GM21619 (cell line): Measurements from ENCODE around the gene GCGR.

ENCODE experiments used
- ATAC-seq: cut with Tn5 transposase; IDR thresholded peaks from one replicate; pipeline ENCODE4 v1.9.1; 2021; ENCODE audit not compliant: unreplicated experiment

GCGR gene

DNA sequence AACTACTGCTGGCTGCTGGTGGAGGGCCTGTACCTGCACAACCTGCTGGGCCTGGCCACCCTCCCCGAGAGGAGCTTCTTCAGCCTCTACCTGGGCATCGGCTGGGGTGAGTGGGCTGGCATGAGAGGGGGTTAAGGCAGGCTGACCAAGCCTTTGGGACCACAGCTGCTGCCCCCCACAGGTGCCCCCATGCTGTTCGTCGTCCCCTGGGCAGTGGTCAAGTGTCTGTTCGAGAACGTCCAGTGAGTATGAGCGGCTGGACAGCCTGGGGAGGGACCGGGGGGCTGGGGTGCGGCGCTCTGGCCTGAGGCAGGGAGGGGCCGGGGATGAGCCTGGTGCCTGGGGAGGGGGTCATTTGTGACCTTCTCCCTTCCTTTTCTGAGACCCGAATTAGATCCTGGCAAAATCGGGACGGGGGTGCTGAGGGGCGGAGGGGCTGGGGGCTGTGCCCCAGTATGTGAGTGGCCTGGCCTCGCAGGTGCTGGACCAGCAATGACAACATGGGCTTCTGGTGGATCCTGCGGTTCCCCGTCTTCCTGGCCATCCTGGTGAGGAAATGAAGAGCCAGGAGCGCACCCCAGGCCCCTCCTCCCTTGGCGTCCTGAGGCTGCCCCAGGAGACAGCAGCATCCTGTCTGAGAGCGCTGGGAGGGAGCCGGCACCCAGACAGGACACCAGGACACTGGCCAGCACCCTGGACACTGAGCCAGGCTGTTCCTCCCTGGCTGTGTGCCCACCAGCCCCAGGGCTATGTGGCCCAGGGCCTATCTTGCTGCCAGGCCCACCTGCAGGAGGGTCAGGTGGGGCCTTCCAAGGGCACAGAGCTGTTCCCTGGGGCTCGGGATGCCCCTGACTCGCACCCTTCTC, 8.0 kb downstream of the GCGR start:
- ATAC-seq, result no peak

DNA sequence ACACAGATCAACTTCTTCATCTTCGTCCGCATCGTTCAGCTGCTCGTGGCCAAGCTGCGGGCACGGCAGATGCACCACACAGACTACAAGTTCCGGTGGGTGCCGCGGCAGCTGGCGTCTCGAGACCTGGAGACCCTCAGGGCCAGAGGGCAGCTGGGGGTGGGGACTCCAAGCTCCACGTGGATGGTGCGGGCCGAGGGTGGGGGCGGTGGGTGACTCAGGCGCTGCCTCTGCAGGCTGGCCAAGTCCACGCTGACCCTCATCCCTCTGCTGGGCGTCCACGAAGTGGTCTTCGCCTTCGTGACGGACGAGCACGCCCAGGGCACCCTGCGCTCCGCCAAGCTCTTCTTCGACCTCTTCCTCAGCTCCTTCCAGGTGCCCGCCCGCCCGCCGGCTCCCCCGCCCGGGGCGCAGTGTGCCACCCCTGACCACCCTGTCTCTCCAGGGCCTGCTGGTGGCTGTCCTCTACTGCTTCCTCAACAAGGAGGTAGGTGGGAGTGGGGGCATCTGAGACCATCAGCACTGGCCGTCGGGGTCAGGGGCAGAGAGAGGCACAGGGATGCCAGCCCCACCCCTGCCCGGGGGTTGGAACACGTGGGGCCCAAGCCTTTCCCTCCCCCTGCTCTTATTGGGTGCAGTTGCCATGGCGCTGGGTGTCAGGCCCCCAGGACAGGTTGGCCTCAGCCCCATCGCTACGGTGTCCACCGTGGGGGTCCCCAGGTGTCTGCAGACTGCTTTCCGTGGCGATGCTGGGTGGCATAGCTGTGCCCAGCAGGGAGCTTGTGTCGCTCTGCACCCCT, 8.8 kb downstream of the GCGR start:
- no peak for ATAC-seq

DNA sequence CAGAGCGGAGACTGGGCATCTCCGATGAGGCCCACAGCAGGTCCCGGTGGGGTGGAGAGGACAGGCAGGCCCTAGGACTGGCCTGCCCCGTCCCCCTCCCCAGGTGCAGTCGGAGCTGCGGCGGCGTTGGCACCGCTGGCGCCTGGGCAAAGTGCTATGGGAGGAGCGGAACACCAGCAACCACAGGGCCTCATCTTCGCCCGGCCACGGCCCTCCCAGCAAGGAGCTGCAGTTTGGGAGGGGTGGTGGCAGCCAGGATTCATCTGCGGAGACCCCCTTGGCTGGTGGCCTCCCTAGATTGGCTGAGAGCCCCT, 9.4 kb downstream of the GCGR start:
- no peak for ATAC-seq

DNA sequence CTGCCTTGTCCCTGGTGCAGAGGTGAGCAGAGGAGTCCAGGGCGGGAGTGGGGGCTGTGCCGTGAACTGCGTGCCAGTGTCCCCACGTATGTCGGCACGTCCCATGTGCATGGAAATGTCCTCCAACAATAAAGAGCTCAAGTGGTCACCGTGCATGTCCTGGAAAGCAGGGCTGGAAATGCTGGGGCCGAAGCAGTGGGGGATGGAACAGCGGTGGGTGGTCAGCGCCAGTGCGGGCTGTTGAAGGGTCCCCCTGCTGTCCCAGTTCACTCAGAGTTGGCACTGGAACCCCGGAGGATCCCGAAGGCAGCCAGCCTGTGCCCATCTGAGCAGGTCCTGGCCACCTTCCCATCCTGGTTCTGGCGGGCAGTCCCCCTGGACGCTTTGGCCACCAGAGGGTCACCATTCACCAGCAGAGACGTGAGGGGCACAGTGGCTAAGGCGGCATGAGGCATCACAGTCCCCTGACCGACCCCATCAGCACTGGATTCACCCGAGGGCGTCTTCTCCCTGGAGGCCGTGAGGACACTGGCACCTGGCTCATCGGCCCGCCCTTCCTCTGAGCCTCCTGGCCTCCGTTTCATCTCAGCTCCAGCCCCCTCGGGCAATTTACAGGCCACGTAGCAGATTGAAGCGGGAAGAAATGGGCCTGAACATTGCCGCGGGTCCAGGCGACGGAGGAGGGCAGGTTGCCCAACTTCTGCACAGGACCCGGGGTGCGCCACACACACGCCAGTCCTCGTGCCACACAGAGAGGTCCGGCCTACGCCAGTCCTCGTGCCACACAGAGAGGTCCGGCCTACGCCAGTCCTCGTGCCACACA, 10.1 kb downstream of the GCGR start:
- no peak for ATAC-seq

DNA sequence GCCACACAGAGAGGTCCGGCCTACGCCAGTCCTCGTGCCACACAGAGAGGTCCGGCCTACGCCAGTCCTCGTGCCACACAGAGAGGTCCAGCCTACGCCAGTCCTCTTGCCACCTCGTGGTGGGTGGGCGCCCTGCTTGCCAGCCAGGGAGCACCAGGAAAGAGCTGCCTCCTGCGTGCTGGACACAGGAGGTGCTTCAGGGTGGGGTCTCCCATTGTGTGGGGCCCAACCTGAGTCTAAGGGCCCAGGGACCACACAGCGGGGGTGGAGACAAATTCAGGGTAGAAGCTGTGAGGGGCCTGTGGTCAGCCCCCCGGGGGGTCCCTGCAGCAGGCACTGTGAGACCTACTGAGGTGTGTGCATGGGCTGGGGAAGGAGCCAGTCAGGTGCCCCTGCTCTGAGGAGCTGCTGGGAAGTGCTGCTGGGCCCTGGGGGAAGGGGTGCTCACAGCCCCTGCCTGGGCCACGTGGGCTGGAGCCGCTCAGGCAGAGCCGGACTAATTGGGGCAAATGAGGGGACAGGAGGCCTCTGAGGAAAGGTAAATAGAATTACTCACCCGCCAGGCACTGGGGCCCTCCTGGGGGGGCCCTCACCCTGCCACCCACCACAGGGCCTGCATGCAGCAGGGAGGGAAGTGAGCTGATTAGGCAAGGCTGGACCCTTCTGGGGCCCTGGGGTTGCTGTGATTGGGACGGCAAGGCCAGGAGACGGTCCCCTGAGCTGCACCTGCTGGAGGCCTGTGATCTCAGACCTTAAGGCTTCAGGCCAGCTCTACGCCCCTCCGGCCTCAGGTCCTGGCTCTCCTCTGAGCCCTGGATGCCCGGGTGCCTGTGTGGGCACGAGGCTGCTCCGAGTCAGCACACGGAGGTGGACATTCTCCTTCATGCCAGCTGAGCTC, 11.0 kb downstream of the GCGR start:
- ATAC-seq, result no peak

DNA sequence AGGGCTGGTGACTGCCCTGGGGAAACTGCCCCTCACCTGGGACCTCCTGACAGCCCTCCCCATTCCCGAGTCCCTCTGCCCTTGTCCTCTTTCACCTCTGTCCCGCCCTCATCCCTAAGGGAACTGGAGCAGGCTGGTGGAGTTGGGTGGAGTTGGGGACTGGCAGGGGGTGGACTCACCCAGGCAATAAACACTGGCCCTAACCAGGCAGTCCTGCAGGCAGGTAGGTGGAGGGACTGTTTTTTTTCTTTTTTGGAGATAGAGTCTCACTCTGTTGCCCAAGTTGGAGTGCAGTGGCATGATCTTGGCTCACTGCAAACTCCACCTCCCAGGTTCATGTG, 11.7 kb downstream of the GCGR start:
- ATAC-seq, result no peak

DNA sequence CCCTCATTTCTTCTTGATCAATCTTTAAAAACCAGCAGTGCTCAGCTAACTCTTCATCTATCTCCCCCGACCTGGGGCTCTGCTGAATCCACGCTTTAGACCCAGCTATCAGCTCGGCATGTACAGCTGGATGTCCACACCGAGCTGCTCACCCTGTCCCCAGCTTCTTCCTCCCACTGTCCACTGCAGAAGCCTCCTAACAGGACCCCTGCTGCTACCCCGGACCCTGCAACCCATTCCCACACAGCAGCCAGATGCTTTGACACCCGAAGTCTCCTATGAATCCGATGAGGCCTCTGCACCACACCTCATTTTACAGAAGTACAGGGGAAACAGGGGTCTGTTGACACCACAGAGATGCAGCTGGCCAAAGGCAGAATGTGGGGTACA, 13.8 kb downstream of the GCGR start:
- no peak for ATAC-seq

DNA sequence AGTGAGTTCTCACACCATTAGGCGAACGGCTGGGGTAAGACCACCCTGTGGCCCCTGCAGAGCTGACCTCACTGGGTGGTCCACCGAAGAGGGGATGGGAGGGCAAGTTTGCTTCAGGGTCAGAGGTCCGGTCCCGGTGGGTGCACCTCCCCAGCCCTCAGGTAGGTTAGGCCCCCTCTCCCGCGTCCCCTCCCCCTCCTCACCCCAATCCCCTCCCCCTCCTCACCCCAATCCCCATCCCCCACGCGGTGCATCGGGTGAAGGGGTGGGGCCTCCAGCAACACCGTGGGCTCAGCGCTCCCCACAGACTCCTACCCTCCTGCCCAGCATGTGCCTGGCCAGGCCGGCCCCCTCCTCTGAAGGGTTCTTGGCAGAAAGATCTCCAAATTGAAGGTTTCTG, 15.8 kb downstream of the GCGR start:
- no peak for ATAC-seq

DNA sequence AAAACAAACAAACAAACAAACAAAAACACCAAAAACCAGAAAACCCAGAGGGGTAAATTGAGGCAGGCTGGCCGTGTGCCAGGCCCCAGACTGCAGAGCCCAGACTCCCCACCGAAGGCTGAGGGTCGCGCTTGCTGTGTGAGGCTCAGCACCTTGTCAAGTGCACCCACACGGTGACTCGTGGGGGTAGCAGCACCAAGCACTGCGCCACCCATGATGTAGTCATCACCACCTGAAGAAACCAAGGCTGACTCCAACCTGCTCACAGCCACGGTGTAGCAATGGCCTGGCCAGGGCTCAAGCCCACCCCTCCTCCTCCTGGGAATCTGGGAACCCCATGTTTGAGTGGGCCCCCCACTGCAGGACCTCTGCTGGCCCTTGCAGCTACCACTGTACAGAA, 17.2 kb downstream of the GCGR start:
- ATAC-seq, result no peak

DNA sequence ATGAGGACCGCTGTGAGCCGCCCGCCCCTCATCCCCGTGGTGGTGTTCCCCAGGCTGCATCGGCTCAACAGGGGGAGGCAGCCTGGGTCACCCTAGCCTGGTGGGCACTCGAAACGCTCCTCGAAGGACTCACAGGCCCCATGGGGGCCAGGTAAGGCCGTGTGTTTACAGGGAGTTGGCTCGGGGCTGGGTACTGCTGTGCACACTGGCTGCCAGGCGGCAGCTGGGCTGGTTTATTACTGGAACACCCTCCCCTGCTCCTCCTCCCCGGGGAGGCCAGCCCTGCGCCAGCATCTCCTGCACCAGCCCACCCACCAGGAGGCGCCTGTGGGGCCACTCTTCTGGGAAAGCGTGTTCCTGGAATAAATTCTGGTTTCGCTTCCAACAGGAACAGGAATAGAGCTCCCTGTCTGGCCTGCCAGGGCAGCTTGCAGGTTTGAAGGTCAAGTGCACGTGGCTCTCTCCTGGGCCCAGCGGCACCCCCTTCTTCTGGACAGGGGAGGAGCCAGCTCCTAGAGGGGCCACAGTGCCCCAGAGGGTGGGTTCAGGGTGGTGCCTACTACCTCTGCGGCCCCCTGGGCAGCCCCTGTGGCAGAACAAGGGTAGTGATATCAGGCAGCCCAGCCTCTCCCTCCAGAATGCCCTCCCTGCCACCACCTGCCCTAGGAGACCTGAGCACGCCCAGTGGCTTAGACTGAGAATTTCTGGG, 17.8 kb downstream of the GCGR start:
- ATAC-seq, result no peak

DNA sequence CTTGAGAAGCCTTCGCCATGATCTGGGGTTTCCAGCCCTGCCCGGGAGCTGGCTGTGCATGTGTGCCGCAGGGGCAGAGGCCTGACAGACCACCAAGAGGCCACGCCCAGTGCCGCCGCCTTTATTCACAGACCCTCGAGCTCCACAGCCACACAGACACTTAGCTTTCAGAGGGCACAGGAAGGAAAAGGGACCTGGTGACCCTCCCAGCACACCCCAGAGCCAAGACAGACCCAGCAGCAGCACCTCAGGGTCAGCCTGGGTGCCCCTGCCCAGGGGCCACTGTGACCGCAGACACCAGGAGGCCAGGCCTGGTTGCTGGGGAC, 18.3 kb downstream of the GCGR start:
- ATAC-seq, result no peak

DNA sequence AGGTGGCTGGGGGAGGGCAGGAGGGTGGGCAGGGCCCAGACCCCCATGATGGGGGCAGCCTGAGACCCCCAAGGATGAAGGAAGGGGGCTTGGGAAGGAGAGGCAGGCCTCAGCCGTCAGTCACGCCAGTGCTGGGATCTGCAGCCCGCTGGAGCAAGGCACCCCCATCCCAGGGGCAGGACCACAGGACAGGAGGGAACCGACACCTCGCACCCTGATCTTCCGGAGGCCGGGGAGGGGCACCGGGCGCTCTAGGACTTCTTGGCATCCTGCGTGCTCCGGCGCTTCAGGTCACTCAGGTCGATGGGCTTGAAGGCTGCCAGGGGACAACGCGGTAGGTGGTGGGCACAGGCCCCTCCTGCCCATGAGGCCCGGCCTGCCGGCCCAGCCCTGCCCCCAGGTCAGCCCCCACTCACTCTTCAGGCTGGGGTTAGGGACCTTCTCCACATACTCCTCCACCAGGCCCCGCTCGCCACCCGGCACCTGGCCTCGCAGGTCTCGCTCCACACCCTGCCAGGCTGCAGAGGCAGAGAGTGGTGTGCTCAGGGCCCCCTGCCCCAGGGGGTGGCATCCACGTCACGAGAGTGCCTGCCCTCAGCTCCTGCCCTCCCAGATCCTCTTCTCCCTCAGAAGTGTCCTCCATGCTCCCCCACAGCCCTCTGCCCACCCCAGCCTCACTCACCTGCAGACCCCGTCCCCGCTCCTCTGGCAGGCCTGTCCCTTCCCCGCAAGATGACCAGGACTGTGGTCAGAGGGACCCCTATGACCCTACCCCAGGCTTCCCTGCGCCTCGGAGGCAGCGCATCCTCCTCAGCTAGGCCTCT, 19.3 kb downstream of the GCGR start:
- no peak for ATAC-seq

DNA sequence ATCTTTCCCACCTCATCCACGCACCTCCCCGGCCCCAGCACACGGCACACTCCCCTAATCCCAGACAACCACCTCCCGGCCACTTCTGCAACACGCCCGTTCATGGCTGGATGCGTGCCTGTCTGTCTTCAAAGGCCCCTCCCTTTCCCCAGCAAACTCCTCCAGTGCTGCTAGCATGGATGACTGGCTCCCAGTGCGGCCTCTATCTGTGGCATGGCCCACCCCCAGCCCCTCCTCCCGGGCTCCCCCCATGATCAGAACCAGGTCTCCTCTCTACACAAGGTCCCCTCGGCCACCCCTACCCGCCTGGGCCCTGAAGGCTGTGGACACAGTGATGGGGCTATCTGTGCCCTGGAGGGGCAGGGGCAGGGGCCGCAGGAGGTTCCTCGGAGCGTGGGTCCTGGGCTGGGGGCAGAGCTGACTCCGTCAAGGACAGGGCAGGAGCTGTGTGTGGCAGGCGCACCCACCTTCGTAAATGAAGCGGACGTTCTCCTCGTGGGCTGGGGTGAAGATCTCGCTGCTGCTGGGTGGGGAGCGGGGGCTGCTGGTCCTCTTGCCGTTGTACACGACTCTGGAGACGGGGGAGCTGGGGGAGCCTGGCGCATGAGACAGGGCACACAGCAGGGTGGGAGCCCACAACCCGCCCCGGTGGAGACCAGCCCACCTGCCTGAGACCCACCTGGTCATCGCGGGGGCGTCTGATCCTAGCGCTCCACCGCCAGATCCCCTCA, 20.0 kb downstream of the GCGR start:
- no peak for ATAC-seq

DNA sequence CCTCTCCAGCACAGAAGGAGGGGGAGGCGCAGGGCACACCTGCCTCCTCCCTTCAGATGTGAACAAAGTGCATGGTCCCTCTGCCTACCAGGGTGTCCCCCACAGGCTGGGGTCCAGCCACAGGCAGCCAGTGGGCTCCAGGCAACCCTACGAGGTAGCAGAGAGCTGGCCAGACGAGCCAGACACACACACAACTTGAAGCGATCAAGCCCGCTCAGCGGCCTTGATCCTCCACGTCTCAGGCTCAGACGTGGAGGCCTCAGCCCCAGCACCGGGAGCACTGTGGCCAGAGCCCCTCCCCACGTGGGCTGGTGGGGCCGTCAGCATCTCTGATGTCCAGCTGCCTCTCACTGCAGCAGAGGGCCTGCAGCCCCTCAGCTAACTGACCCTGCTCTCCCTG, 20.6 kb downstream of the GCGR start:
- ATAC-seq, result no peak

DNA sequence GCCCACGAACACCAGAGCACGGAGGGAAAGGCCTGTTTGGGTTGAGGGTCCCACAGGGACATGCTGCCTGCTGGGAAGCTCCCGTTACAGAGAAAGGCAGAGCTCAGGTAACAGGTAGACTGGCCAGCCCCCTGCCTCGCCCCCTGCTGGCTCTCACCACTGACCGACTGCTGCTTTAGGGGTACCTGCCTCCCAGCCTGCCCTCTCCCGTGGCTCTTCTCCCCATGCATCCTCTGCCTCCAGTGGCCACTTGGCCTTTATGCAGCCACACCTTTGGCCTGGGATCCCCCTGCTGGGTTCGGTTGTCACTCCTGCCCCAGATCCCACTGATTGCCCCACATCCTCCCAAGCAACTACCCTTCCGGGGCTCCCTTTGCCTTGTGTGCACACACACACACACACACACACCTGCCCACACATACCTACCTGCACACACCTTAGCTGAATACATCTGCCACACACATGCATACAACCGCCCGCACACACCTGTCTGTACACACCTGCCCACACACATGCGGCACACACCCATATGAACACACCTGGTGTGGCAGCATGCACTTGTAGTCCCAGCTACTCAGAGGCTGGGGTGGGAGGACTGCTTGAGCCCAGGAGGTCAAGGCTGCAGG, 22.0 kb downstream of the GCGR start:
- no peak for ATAC-seq

DNA sequence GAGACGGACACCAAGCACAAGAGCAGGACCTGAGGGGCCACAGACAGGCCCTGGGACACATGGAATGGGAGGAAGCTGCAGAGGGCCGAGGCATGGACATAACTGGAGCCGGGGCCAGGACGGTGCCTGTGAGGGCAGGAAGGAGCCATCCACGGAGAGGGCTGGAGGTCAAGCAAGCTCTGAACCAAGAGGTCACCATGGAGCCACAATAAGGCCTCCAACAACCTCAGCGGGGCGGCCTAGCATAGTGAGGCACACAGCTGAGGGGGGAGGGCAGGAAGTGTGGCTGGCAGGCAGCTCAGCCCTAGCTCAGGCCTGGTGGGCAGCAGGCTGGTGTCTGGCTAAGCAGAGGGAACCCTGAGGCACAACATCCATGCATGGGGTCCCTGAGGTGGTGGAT, 24.7 kb downstream of the GCGR start:
- ATAC-seq, result no peak

DNA sequence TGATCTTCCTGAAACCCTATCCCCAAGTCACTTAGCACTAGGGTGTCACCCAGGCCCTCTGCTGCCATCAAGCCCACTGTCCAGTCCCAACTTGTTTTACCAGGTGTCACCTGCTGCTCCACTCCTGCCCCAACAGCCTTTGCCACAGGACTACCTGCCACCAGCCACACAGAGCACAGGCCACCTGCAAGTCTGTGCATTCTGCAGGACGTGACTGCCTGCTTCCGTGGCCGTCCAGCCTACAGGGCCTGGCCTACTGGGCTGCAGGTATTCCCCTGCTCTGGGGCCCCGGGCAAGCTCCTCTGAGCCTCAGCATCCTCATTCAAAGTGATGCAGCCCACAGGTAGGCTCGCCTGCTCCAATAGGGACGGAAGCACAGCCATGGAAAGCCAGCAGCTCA, 25.9 kb downstream of the GCGR start:
- no peak for ATAC-seq

DNA sequence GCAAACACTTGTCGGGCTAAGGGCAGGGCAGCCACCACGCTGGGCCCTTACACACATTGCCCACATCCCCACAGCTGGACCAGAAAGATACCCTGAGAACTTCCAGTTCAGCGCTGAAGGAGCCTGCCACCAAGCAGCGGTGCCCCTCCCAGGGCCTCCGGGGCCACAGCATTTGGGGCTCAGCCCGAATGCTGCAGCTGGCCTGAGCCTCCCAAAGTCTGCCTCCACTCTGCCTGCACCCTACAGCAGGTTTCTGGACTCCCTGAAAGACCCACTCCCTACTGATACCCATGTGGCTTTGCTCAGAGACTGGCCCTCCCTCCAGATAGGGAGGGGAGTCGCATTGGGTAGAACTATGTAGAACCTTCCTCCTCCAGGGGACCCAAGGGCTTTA, 27.6 kb downstream of the GCGR start:
- ATAC-seq, result no peak
